Upper lobe of left lung (tissue), 6 donors: Measurements from ENCODE around the gene GRIK1. TPM values are rescaled to one million over a fixed set of nuclear protein-coding genes. Genes with fewer than 3 reads are reported as not detected.
A peak's percentile ranks its signal among the peaks of the same experiment; 100 is the strongest.

ENCODE experiments used
- ATAC-seq, 2 donors: fragments of 200-7000 bp; cut with Tn5 transposase; one replicate each; pipeline ENCODE4 v1.9.1; 2022; ENCODE audit warnings: mild to moderate bottlenecking in 2 of 2, moderate library complexity in 2 of 2; ENCODE audit not compliant: low FRiP score in 2 of 2
- DNase-seq, 2 donors: peaks; one replicate each; pipeline ENCODE4 v3.0.0-alpha.2; 2019 to 2020
- H3K27ac ChIP-seq, 4 donors: fragments of 200-600 bp; sonication (generic); one replicate each; pipeline ENCODE4 v1.5.1; 2016 to 2019
- H3K27me3 ChIP-seq, 4 donors: fragments of 200-600 bp; sonication (generic); one replicate each; pipeline ENCODE4 v1.5.1; 2017 to 2019
- H3K36me3 ChIP-seq, 4 donors: fragments of 200-600 bp; sonication (generic); one replicate each; pipeline ENCODE4 v1.5.1; 2016 to 2019
- H3K4me1 ChIP-seq, 4 donors: fragments of 200-600 bp; sonication (generic); one replicate each; pipeline ENCODE4 v1.5.1; 2018 to 2019
- H3K4me3 ChIP-seq, 4 donors: fragments of 200-600 bp; sonication (generic); one replicate each; pipeline ENCODE4 v1.5.1; 2017 to 2019; ENCODE audit warnings: mild to moderate bottlenecking in 2 of 4, moderate library complexity in 1 of 4
- H3K9me3 ChIP-seq, 4 donors: fragments of 200-600 bp; sonication (generic); one replicate each; pipeline ENCODE4 v1.5.1; 2018 to 2019
- EP300 ChIP-seq, 4 donors: sonication (generic); formaldehyde crosslinking; IDR thresholded peaks; one replicate each; pipeline ENCODE4 v1.5.1; 2017; ENCODE audit warnings: antibody characterized with exemption in 4 of 4, control low read depth in 2 of 4
- POLR2A ChIP-seq, 4 donors: fragments of 450-650 bp; IDR thresholded peaks; one replicate each; pipeline ENCODE4 v1.5.1; 2016 to 2017; ENCODE audit warnings: antibody characterized with exemption in 4 of 4, mild to moderate bottlenecking in 2 of 4
- POLR2AphosphoS5 ChIP-seq, 2 donors: sonication (generic); formaldehyde crosslinking; IDR thresholded peaks; one replicate each; pipeline ENCODE4 v1.5.1; 2017; ENCODE audit warnings: antibody characterized with exemption in 2 of 2
- WGBS, 2 donors: methylation state at CpG; one replicate each; pipeline ENCODE4 v1.1.5; 2017 to 2018; 5-methylcytosine and 5-hydroxymethylcytosine counted together
- total RNA-seq, 6 donors: library from RNA; depleted of rRNA in 4 of 6; stranded (reverse); fragments of >200 nt in 4 of 6; gene quantifications; one replicate each; pipeline versions ENCODE4 v1.1.0 to v1.2.1, GENCODE V29; 2016 to 2021
- TF ChIP-seq, protein P1 (sequence below), 6 experiments: fragments of 450-650 bp in 4 of 6; fragments of 200-600 bp in 2 of 6; sonication (generic) in 2 of 6; IDR thresholded peaks; one replicate each; pipeline ENCODE4 v1.5.1; 2016 to 2019; ENCODE audit warnings: antibody characterized with exemption in 6 of 6
- donor health status: DM: no; HTN: no; CAD: no; lungs with moderate emphysema.
- donor health status: DM: no; HTN: yes; CAD: no; lungs with severe emphysema.

GRIK1 gene
- total RNA-seq, 6 donors from 2014 or later: 0.15 TPM; not detected in 5

DNA sequence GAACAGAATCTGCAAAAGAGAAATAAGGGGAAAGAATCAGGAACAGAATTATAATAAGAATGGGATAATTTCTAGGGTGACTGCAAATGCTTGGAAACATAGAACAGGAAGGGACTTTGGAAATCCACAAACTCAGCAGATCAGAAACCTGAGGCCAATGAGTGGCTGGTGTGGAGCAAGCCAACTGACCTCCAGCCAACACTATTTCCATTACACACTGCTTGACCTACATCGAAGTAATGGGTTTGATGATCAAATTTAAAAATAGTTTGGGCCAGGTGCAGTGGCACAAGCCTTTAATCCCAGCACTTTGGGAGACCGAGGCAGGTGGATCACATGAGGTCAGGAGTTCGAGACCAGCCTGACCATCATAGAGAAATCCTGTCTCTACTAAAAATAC lies 284.9 kb downstream of the GRIK1 start:
- no peak for ATAC-seq
- DNase-seq: no peak
- H3K4me3 ChIP-seq: no peak overlapping the region
- no peaks in the 10 kb centered on the region for H3K4me1 ChIP-seq
- H3K27ac ChIP-seq: no peak overlapping the region
- H3K9me3 ChIP-seq: no peaks in the 10 kb centered on the region
- H3K27me3 ChIP-seq: no peaks in the 10 kb centered on the region
- WGBS, 2 donors: 94 to 95% methylated on average over 3 of the region's 3 CpGs
- TF ChIP-seq EP300 (IDR thresholded peaks at IDR 0.05) (no peak), POLR2AphosphoS5 (IDR thresholded peaks at IDR 0.05) (no peak), POLR2A (IDR thresholded peaks at IDR 0.05) (no peak)
- TF ChIP-seq, protein P1, sequence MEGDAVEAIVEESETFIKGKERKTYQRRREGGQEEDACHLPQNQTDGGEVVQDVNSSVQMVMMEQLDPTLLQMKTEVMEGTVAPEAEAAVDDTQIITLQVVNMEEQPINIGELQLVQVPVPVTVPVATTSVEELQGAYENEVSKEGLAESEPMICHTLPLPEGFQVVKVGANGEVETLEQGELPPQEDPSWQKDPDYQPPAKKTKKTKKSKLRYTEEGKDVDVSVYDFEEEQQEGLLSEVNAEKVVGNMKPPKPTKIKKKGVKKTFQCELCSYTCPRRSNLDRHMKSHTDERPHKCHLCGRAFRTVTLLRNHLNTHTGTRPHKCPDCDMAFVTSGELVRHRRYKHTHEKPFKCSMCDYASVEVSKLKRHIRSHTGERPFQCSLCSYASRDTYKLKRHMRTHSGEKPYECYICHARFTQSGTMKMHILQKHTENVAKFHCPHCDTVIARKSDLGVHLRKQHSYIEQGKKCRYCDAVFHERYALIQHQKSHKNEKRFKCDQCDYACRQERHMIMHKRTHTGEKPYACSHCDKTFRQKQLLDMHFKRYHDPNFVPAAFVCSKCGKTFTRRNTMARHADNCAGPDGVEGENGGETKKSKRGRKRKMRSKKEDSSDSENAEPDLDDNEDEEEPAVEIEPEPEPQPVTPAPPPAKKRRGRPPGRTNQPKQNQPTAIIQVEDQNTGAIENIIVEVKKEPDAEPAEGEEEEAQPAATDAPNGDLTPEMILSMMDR (IDR thresholded peaks at IDR 0.05): no peak
- no peaks in the 10 kb centered on the region for H3K36me3 ChIP-seq

DNA sequence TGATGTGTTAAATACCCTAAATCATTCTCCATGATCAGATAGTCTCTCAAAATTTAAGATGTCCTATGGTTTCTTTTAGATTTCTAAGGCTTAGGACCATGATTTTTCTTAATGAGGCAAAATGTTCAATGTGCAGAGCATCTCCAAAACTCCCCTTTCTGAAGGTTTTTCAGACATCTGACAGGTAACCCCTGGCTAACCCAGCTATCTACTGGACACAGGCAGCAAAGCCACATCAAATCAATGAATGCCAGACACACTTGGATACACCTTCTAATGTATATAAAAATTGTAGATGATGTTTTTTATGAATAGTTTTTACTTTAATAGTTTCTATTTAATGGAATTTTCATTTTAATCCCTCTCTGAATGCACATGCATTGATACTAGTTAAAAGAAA lies 285.6 kb downstream of the GRIK1 start:
- H3K36me3 ChIP-seq: no peaks in the 10 kb centered on the region
- no peaks in the 10 kb centered on the region for H3K9me3 ChIP-seq
- H3K27me3 ChIP-seq: no peaks in the 10 kb centered on the region
- no peak overlapping the region for H3K27ac ChIP-seq
- DNase-seq: no peak
- H3K4me1 ChIP-seq: no peaks in the 10 kb centered on the region
- no peak for ATAC-seq
- TF ChIP-seq POLR2A (IDR thresholded peaks at IDR 0.05) (no peak), POLR2AphosphoS5 (IDR thresholded peaks at IDR 0.05) (no peak), EP300 (IDR thresholded peaks at IDR 0.05) (no peak)
- TF ChIP-seq, protein P1 (IDR thresholded peaks at IDR 0.05): no peak
- no peak overlapping the region for H3K4me3 ChIP-seq

DNA sequence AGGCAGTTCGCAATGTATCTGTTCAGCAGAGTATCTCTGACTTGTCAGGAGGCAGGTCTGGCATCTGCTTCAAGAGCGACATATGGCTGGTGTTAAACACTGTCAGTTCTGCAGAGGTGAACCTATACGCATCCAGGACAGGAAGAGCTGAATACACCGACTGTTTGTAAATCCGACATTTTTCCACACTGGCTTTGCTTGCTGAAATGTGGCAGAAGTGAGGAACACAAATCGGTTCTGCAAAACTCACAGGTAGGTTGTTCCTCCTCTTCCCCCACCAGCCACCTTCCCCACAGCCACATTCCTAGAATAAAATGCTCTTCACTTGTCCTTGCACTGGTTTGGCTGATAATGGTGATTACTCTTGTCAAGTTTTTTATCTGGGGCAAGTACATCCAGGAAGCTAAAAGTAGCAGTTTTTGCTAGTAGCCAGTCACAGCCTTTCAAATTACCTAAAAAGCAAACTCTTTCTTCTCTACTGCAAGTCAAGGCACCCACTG lies 289.2 kb downstream of the GRIK1 start:
- Histone ChIP-seq H3K27me3 (no peaks in the 10 kb centered on the region), H3K4me3 (no peak overlapping the region), H3K4me1 (no peaks in the 10 kb centered on the region), H3K9me3 (no peaks in the 10 kb centered on the region), H3K36me3 (no peaks in the 10 kb centered on the region), H3K27ac (no peak overlapping the region)
- no peak for TF ChIP-seq POLR2A (IDR thresholded peaks at IDR 0.05)
- TF ChIP-seq, protein P1 (IDR thresholded peaks at IDR 0.05): no peak
- no peak for TF ChIP-seq POLR2AphosphoS5 (IDR thresholded peaks at IDR 0.05)
- no peak for TF ChIP-seq EP300 (IDR thresholded peaks at IDR 0.05)
- DNase-seq (no peak), ATAC-seq (no peak)
- 73 to 91% methylated on average over 3 to 6 of the region's 6 CpGs for WGBS, 2 donors

DNA sequence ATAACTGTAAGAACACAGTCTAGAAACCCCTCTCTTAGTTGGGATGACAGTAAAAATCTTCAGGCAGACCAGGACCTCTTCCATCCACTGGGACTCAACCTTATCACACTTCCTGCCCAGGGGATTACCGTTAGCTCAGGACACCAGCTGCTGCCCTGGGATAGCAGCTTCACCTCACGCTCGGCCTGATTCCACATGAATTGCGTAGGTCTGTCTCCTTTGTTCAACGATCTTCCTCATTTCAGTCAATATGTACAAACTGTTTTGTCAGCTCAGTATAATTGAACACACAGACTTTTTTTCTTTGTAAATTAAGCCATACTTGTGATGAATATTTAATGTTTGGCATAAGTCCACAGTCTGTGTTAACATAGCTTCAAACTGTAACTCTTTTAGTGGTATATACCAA lies 290.4 kb downstream of the GRIK1 start:
- Histone ChIP-seq H3K27me3 (no peaks in the 10 kb centered on the region), H3K4me1 (no peaks in the 10 kb centered on the region), H3K27ac (no peak overlapping the region), H3K4me3 (no peak overlapping the region), H3K36me3 (no peaks in the 10 kb centered on the region), H3K9me3 (no peaks in the 10 kb centered on the region)
- ATAC-seq (no peak), DNase-seq (peak in 1 of 2 donors; percentile 24)
- 60 to 64% methylated on average over 5 of the region's 5 CpGs for WGBS, 2 donors
- TF ChIP-seq POLR2AphosphoS5 (IDR thresholded peaks at IDR 0.05) (no peak), POLR2A (IDR thresholded peaks at IDR 0.05) (no peak), EP300 (IDR thresholded peaks at IDR 0.05) (no peak)
- TF ChIP-seq, protein P1 (IDR thresholded peaks at IDR 0.05): no peak

DNA sequence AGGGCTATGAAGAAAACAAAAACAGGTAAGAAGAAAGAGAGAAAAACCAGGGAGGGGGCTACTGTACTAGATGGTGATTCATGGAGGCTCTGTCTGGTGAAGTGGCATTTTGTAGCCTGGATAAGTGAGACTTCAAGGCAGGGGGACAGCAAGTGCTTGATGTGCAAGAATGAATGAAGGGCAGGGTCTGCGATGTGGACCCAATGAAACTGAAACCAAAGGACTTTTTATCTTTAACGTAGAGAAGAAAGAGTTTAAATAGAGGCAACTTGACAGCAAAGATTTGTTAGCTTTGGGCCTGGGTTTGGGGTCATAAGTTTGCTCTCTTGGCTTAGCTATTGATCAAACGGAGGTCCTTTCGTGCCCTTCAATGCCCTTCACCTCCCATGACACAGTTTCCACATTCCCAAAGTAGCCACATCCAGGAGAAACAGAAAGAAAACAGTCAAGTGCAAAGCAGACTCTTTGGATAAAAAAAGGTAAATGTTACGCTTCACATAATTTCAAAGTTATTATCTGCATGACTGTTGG lies 291.0 kb downstream of the GRIK1 start:
- 81 to 85% methylated on average over 5 of the region's 5 CpGs for WGBS, 2 donors
- no peak for ATAC-seq
- Histone ChIP-seq H3K27ac (no peak overlapping the region), H3K27me3 (no peaks in the 10 kb centered on the region), H3K36me3 (no peaks in the 10 kb centered on the region), H3K9me3 (no peaks in the 10 kb centered on the region), H3K4me1 (no peaks in the 10 kb centered on the region), H3K4me3 (no peak overlapping the region)
- no peak for TF ChIP-seq EP300 (IDR thresholded peaks at IDR 0.05)
- no peak for TF ChIP-seq POLR2AphosphoS5 (IDR thresholded peaks at IDR 0.05)
- TF ChIP-seq POLR2A (IDR thresholded peaks at IDR 0.05): no peak
- TF ChIP-seq, protein P1 (IDR thresholded peaks at IDR 0.05): no peak
- DNase-seq: no peak
